ENCODE data around the gene BICC1. TPM values are rescaled to one million over a fixed set of nuclear protein-coding genes. Genes with fewer than 3 reads are reported as not detected.

Gene BICC1
- total and polyA plus RNA-seq, 2 of the 13 experiments (the other 11 are each of a cell fraction or from before 2014, with no cell fraction given), result 0.18 to 1.5 TPM

GRCh38 chr10:58511765-58512490 lies 744 bp upstream of the BICC1 start (continued):
- TF ChIP-seq ZNF687 (CRISPR knock-in tag; IDR thresholded peaks at IDR 0.05), result peak; percentile 28; the same call in 1 of the 2 replicates
- TF ChIP-seq ZBTB8A (CRISPR knock-in tag; IDR thresholded peaks at IDR 0.05; ENCODE audit: borderline replicate concordance, low read depth), result no peak
- no peak for TF ChIP-seq SP2 (CRISPR knock-in tag; IDR thresholded peaks at IDR 0.05)
- peak; percentile 39; the same call in 1 of the 2 replicates for TF ChIP-seq ZMYM4 (CRISPR knock-in tag; IDR thresholded peaks at IDR 0.05)
- TF ChIP-seq ZNF431 (CRISPR knock-in tag; IDR thresholded peaks at IDR 0.05; ENCODE audit: borderline replicate concordance, low read depth), result no peak
- peak; percentile 56; the same call in 1 of the 2 replicates for TF ChIP-seq MAX (IDR thresholded peaks at IDR 0.05)
- peak; percentile 17; the same call in 1 of the 2 replicates for TF ChIP-seq HNF4A (CRISPR knock-in tag; IDR thresholded peaks at IDR 0.05)
- no peak for TF ChIP-seq LCORL (IDR thresholded peaks at IDR 0.05)
- TF ChIP-seq LCORL (CRISPR knock-in tag; IDR thresholded peaks at IDR 0.05), result 0 out of 2 replicates have a peak, but pooled peaks have one; percentile 42
